ENCODE results near the gene PRKAA1.

DNA sequence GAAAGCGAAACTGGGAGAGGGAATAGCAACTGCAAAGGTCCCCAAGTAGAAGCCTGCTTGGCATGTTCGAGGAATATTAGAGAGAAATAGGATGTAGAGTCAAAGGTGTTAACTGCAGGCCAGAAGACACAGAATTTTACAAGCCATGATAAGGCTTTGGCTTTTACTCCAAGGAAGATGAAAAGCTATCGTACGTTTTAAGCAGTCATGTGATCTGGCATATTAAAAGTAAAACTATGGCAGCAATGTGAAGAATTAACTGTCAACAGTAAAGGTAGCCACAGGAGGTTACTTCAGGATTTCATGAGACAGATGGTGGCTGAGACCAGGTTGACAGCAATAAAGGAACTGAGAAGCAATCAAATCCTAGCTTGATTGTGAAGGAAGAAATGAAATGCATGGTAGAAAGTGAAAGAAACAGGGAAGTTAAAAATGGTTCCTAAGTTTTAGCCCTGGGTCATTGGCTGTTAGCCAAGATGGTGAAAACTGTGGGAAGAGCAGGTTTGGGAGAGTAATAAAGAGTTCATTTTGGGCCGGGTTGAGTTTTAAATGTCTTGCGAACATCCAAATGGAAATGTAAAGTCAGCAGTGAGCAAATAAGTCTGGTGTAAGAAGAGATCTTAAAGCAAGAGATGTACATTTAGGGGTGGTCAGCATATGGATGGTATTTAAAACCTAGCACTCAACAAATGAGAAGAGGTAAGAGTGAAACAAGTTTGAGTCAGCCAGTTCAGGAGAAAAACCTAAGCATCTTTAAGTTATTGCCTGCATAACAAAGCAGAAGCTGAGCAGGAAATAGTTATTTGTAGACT is 22.1 kb downstream of the PRKAA1 start:
- TF ChIP-seq POLR2A (IDR thresholded peaks at IDR 0.05; ENCODE audit: insufficient read depth in 1 of 2, low read depth in 2 of 2, low read length in 2 of 2): no peak
- no peak for TF ChIP-seq ZFP36L1 (CRISPR knock-in tag; IDR thresholded peaks at IDR 0.05)
- TF ChIP-seq TBP (CRISPR knock-in tag; IDR thresholded peaks at IDR 0.05): no peak
- TF ChIP-seq ETV6 (CRISPR knock-in tag; conservative IDR thresholded peaks at IDR 0.05): no peak
- TF ChIP-seq GTF2F1 (IDR thresholded peaks at IDR 0.05; ENCODE audit: low read length): no peak
- no peak for TF ChIP-seq ZBTB38 (CRISPR knock-in tag; IDR thresholded peaks at IDR 0.05)
- TF ChIP-seq, protein P1, sequence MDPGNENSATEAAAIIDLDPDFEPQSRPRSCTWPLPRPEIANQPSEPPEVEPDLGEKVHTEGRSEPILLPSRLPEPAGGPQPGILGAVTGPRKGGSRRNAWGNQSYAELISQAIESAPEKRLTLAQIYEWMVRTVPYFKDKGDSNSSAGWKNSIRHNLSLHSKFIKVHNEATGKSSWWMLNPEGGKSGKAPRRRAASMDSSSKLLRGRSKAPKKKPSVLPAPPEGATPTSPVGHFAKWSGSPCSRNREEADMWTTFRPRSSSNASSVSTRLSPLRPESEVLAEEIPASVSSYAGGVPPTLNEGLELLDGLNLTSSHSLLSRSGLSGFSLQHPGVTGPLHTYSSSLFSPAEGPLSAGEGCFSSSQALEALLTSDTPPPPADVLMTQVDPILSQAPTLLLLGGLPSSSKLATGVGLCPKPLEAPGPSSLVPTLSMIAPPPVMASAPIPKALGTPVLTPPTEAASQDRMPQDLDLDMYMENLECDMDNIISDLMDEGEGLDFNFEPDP (CRISPR knock-in tag; conservative IDR thresholded peaks at IDR 0.05): no peak
- TF ChIP-seq, protein P2, sequence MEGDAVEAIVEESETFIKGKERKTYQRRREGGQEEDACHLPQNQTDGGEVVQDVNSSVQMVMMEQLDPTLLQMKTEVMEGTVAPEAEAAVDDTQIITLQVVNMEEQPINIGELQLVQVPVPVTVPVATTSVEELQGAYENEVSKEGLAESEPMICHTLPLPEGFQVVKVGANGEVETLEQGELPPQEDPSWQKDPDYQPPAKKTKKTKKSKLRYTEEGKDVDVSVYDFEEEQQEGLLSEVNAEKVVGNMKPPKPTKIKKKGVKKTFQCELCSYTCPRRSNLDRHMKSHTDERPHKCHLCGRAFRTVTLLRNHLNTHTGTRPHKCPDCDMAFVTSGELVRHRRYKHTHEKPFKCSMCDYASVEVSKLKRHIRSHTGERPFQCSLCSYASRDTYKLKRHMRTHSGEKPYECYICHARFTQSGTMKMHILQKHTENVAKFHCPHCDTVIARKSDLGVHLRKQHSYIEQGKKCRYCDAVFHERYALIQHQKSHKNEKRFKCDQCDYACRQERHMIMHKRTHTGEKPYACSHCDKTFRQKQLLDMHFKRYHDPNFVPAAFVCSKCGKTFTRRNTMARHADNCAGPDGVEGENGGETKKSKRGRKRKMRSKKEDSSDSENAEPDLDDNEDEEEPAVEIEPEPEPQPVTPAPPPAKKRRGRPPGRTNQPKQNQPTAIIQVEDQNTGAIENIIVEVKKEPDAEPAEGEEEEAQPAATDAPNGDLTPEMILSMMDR (CRISPR knock-in tag; IDR thresholded peaks at IDR 0.05): no peak
- TF ChIP-seq, protein P3, sequence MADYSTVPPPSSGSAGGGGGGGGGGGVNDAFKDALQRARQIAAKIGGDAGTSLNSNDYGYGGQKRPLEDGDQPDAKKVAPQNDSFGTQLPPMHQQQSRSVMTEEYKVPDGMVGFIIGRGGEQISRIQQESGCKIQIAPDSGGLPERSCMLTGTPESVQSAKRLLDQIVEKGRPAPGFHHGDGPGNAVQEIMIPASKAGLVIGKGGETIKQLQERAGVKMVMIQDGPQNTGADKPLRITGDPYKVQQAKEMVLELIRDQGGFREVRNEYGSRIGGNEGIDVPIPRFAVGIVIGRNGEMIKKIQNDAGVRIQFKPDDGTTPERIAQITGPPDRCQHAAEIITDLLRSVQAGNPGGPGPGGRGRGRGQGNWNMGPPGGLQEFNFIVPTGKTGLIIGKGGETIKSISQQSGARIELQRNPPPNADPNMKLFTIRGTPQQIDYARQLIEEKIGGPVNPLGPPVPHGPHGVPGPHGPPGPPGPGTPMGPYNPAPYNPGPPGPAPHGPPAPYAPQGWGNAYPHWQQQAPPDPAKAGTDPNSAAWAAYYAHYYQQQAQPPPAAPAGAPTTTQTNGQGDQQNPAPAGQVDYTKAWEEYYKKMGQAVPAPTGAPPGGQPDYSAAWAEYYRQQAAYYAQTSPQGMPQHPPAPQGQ (CRISPR knock-in tag; IDR thresholded peaks at IDR 0.05; ENCODE audit: borderline replicate concordance): no peak
- TF ChIP-seq POLR2AphosphoS5 (IDR thresholded peaks at IDR 0.05; ENCODE audit: low read depth, low read length): no peak

Measured in HepG2 (cell line).